H9 (cell line): Measurements from ENCODE around the gene SERPINE2. TPM values are rescaled to one million over a fixed set of nuclear protein-coding genes. Genes with fewer than 3 reads are reported as not detected.

Source experiments
- DNase-seq: peaks from one replicate; pipeline ENCODE4 v3.0.0-alpha.2; 2017
- H2AFZ ChIP-seq: one replicate; pipeline ENCODE4 v1.6.1; 2013; ENCODE audit warnings: mild to moderate bottlenecking, low read length, control low read depth, moderate library complexity
- H2AK5ac ChIP-seq: 2 replicates; pipeline ENCODE4 v1.6.1; 2013; ENCODE audit warnings: low read length, control low read depth, mixed read lengths; ENCODE audit not compliant: insufficient read length
- H2BK120ac ChIP-seq: one replicate; pipeline ENCODE4 v1.6.1; 2013; ENCODE audit warnings: low read depth, mild to moderate bottlenecking, low read length, control low read depth, inconsistent platforms; ENCODE audit not compliant: poor library complexity, severe bottlenecking
- H2BK12ac ChIP-seq: 2 replicates; pipeline ENCODE4 v1.6.1; 2013; ENCODE audit warnings: low read length, control low read depth, mixed read lengths, low read depth; ENCODE audit not compliant: insufficient read length
- H2BK15ac ChIP-seq: 2 replicates; pipeline ENCODE4 v1.6.1; 2013; ENCODE audit warnings: low read depth, low read length, control low read depth
- H2BK20ac ChIP-seq: one replicate; pipeline ENCODE4 v1.6.1; 2013; ENCODE audit warnings: low read depth, mild to moderate bottlenecking, low read length, control low read depth, inconsistent platforms; ENCODE audit not compliant: poor library complexity, severe bottlenecking
- H2BK5ac ChIP-seq: 2 replicates; pipeline ENCODE4 v1.6.1; 2013; ENCODE audit warnings: low read length, control low read depth, mixed read lengths; ENCODE audit not compliant: insufficient read length
- H3K14ac ChIP-seq: 2 replicates; pipeline ENCODE4 v1.6.1; 2013; ENCODE audit warnings: low read length, control low read depth; ENCODE audit not compliant: insufficient read depth
- H3K18ac ChIP-seq: 2 replicates; pipeline ENCODE4 v1.6.1; 2013; ENCODE audit warnings: low read depth, mild to moderate bottlenecking, mixed read lengths, low read length, control low read depth; ENCODE audit not compliant: insufficient read length
- H3K23ac ChIP-seq: 2 replicates; pipeline ENCODE4 v1.6.1; 2013; ENCODE audit warnings: low read length, control low read depth, mixed read lengths, low read depth; ENCODE audit not compliant: insufficient read length
- H3K23me2 ChIP-seq: 2 replicates; pipeline ENCODE4 v1.6.1; 2013; ENCODE audit warnings: low read depth, mild to moderate bottlenecking, mixed read lengths, low read length, control low read depth; ENCODE audit not compliant: insufficient read length, poor library complexity, severe bottlenecking
- H3K27ac ChIP-seq: 2 replicates; pipeline ENCODE4 v1.5.1; 2013; ENCODE audit warnings: low read length, control low read depth, mixed read lengths, low read depth; ENCODE audit not compliant: insufficient read length
- H3K27me3 ChIP-seq: 2 replicates; pipeline ENCODE4 v1.6.1; 2013; ENCODE audit warnings: low read length, control low read depth, inconsistent platforms; ENCODE audit not compliant: insufficient read depth
- H3K4ac ChIP-seq: 2 replicates; pipeline ENCODE4 v1.6.1; 2013; ENCODE audit warnings: low read depth, mild to moderate bottlenecking, control low read depth, inconsistent platforms, low read length, moderate library complexity
- H3K4me1 ChIP-seq: 2 replicates; pipeline ENCODE4 v1.6.1; 2013; ENCODE audit warnings: low read length, control low read depth, inconsistent platforms; ENCODE audit not compliant: insufficient read depth
- H3K4me2 ChIP-seq: 2 replicates; pipeline ENCODE4 v1.6.1; 2013; ENCODE audit warnings: low read length, control low read depth, mixed read lengths; ENCODE audit not compliant: insufficient read length, insufficient read depth
- H3K56ac ChIP-seq: 2 replicates; pipeline ENCODE4 v1.6.1; 2013; ENCODE audit warnings: low read depth, mild to moderate bottlenecking, mixed read lengths, low read length, control low read depth; ENCODE audit not compliant: insufficient read length
- H3K79me1 ChIP-seq: 2 replicates; pipeline ENCODE4 v1.6.1; 2013; ENCODE audit warnings: low read depth, mild to moderate bottlenecking, moderate library complexity, low read length, control low read depth, inconsistent platforms; ENCODE audit not compliant: insufficient read depth, poor library complexity, severe bottlenecking
- H3K79me2 ChIP-seq: 2 replicates; pipeline ENCODE4 v1.6.1; 2013; ENCODE audit warnings: low read length, control low read depth, inconsistent platforms; ENCODE audit not compliant: insufficient read depth
- H3K9ac ChIP-seq: 2 replicates; pipeline ENCODE4 v1.6.1; 2013; ENCODE audit warnings: low read length, control low read depth, mixed read lengths; ENCODE audit not compliant: insufficient read length; ENCODE audit errors: extremely low read depth
- H3K9me3 ChIP-seq: one replicate; pipeline ENCODE4 v1.6.1; 2013; ENCODE audit warnings: low read depth, low read length, inconsistent platforms; ENCODE audit not compliant: control insufficient read depth
- H3T11ph ChIP-seq: one replicate; pipeline ENCODE4 v1.6.1; 2013; ENCODE audit warnings: mild to moderate bottlenecking, low read length, control low read depth, inconsistent platforms
- H4K20me1 ChIP-seq: one replicate; pipeline ENCODE4 v1.6.1; 2013; ENCODE audit not compliant: control insufficient read depth, insufficient read length, insufficient read depth
- H4K5ac ChIP-seq: 2 replicates; pipeline ENCODE4 v1.6.1; 2013; ENCODE audit warnings: low read depth, mild to moderate bottlenecking, mixed read lengths, low read length, control low read depth; ENCODE audit not compliant: insufficient read length
- H4K8ac ChIP-seq: replicated peaks from 2 replicates; pipeline ENCODE4 v1.6.1; 2013; ENCODE audit warnings: low read length, control low read depth, mixed read lengths, low read depth; ENCODE audit not compliant: insufficient read length
- H4K91ac ChIP-seq: 2 replicates; pipeline ENCODE4 v1.6.1; 2013; ENCODE audit warnings: low read depth, mild to moderate bottlenecking, moderate library complexity, mixed read lengths, low read length, control low read depth; ENCODE audit not compliant: insufficient read length
- H3K27ac Mint-ChIP-seq, 3 experiments: 2 replicates in 2 of 3; 3 replicates in 1 of 3; pipeline ENCODE4 v1.8.0; 2020 to 2021; ENCODE audit warnings: mixed read lengths in 3 of 3, mild to moderate bottlenecking in 1 of 3, moderate library complexity in 1 of 3
- H3K27me3 Mint-ChIP-seq: 2 replicates; pipeline ENCODE4 v1.8.0; 2021; ENCODE audit warnings: low read depth, mild to moderate bottlenecking, moderate library complexity, mixed read lengths
- H3K36me3 Mint-ChIP-seq, 3 experiments: 2 replicates in 2 of 3; 3 replicates in 1 of 3; pipeline ENCODE4 v1.8.0; 2020 to 2021; ENCODE audit warnings: low read depth in 3 of 3, mixed read lengths in 3 of 3; ENCODE audit not compliant: insufficient read depth in 1 of 3
- H3K4me1 Mint-ChIP-seq, 2 experiments: 2 replicates each; pipeline ENCODE4 v1.8.0; 2020; ENCODE audit warnings: mixed read lengths in 2 of 2
- H3K4me3 Mint-ChIP-seq, 2 experiments: 2 replicates in 1 of 2; 3 replicates in 1 of 2; pipeline ENCODE4 v1.8.0; 2020 to 2021; ENCODE audit warnings: mild to moderate bottlenecking in 2 of 2, mixed read lengths in 2 of 2, moderate library complexity in 1 of 2
- H3K9me3 Mint-ChIP-seq, 2 experiments: 2 replicates in 1 of 2; 3 replicates in 1 of 2; pipeline ENCODE4 v1.8.0; 2020; ENCODE audit warnings: mild to moderate bottlenecking in 2 of 2, mixed read lengths in 2 of 2, moderate library complexity in 1 of 2
- WGBS: extraction: QIAGEN DNeasy Blood & Tissue Kit; methylation state at CpG from one replicate; pipeline ENCODE4 v1.1.7; 2013; ENCODE audit warnings: missing lambda C conversion rate, low lambda C conversion rate, mixed read lengths; ENCODE audit not compliant: insufficient read length; ENCODE audit errors: extremely low coverage; 5-methylcytosine and 5-hydroxymethylcytosine counted together
- total RNA-seq: library from RNA; stranded (reverse); gene quantifications from 2 replicates; pipeline ENCODE4 v1.2.1, GENCODE V29; 2021
- TF ChIP-seq, protein P1 (sequence below): fragments of 200-600 bp; sonication (generic); conservative IDR thresholded peaks from 3 replicates; pipeline ENCODE4 v1.8.0; 2021; ENCODE audit warnings: antibody characterized with exemption, mild to moderate bottlenecking

The SERPINE2 gene
- total RNA-seq, 1 experiment from 2014 or later = 40.0 TPM

DNA sequence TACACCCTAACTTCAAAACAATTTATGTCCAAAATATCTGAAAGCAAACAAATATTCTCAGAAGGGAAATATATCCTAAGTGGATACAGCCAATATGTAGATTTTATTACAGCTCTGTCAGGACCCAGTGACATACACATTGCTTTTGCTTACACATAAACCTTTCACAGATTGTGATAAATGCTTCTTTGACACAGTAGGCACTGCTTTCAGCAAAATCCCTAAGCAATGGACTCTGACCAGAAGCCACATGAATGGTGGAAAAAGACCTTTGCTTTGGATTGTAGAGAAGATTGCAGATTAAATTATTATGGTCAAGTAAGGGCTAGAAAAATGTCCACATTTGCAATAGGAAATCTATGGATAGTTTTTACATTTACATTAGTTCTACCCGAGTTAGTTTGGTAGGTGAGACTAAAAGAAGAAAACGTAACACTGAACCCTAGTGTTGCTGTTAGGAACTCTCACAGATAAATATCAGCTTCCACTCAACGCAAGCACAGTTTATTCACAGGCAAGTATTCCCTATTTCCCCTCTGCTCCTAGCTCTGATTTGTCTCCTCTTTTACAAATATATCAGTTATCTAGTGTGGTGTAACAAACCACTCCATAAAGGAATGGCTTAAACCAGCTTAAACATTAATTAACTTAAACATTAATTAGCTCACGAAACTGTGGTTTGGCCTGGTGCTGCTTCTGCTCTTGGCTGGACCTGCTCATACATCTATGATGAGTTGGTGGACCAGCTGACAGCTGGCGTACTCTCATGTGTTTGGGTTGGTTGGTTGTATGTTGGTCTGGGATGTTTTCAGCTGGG lies 23.6 kb upstream of the SERPINE2 start:
- no peaks in the 10 kb centered on the region for H3K36me3 Mint-ChIP-seq
- no peaks in the 10 kb centered on the region for H3K79me1 ChIP-seq
- no peak for DNase-seq

More for the DNA sequence above, 23.6 kb upstream of the SERPINE2 start:
- Histone ChIP-seq H3K23me2 (no peaks in the 10 kb centered on the region), H3K79me2 (no peaks in the 10 kb centered on the region), H4K5ac (no peak overlapping the region), H3K27ac (no peak overlapping the region), H3K9ac (no peak overlapping the region), H3K4me1 (no peaks in the 10 kb centered on the region), H2BK20ac (no peak overlapping the region), H2AK5ac (no peak overlapping the region), H3K4me2 (no peak overlapping the region), H2BK5ac (no peak overlapping the region), H2BK120ac (no peak overlapping the region), H2BK15ac (no peak overlapping the region), H2BK12ac (no peak overlapping the region), H3T11ph (no peak overlapping the region), H4K8ac (no peak overlapping the region), H3K18ac (no peak overlapping the region), H3K56ac (no peak overlapping the region), H4K20me1 (no peaks in the 10 kb centered on the region), H3K23ac (no peak overlapping the region), H4K91ac (no peak overlapping the region), H3K27me3 (no peaks in the 10 kb centered on the region), H3K14ac (no peak overlapping the region), H3K4ac (no peak overlapping the region), H3K9me3 (no peaks in the 10 kb centered on the region), H2AFZ (no peak overlapping the region)
- H3K4me3 Mint-ChIP-seq = no peak overlapping the region
- no CpG with 5 or more reads among the region's 5 CpGs for WGBS
- H3K27me3 Mint-ChIP-seq = no peaks in the 10 kb centered on the region
- peaks cover 2 to 3% of the 10 kb centered on the region in 2 experiments; a peak in 2 of 4 replicates for H3K4me1 Mint-ChIP-seq
- peaks cover 0 to 3% of the 10 kb centered on the region in 2 experiments; a peak in 1 of 5 replicates for H3K9me3 Mint-ChIP-seq
- TF ChIP-seq, protein P1, sequence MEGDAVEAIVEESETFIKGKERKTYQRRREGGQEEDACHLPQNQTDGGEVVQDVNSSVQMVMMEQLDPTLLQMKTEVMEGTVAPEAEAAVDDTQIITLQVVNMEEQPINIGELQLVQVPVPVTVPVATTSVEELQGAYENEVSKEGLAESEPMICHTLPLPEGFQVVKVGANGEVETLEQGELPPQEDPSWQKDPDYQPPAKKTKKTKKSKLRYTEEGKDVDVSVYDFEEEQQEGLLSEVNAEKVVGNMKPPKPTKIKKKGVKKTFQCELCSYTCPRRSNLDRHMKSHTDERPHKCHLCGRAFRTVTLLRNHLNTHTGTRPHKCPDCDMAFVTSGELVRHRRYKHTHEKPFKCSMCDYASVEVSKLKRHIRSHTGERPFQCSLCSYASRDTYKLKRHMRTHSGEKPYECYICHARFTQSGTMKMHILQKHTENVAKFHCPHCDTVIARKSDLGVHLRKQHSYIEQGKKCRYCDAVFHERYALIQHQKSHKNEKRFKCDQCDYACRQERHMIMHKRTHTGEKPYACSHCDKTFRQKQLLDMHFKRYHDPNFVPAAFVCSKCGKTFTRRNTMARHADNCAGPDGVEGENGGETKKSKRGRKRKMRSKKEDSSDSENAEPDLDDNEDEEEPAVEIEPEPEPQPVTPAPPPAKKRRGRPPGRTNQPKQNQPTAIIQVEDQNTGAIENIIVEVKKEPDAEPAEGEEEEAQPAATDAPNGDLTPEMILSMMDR = peak; percentile 54
- H3K27ac Mint-ChIP-seq = no peak overlapping the region
